GM18870 (cell line): ENCODE results near the gene RNU7-1.

Source experiments
- ATAC-seq: cut with Tn5 transposase; IDR thresholded peaks from one replicate; pipeline ENCODE4 v1.9.1; 2021; ENCODE audit warnings: moderate library complexity; ENCODE audit not compliant: unreplicated experiment

Gene RNU7-1

GRCh38 chr12:6917491-6918231 lies 26.0 kb upstream of the RNU7-1 start:
- ATAC-seq, result no peak

GRCh38 chr12:6919588-6919987 lies 24.0 kb upstream of the RNU7-1 start:
- no peak for ATAC-seq

GRCh38 chr12:6921539-6921938 lies 22.1 kb upstream of the RNU7-1 start:
- ATAC-seq, result no peak

GRCh38 chr12:6921996-6922946 lies 21.3 kb upstream of the RNU7-1 start:
- ATAC-seq, result no peak

- ATAC-seq, result no peak
Observed at GRCh38 chr12:6923003-6923732, 20.4 kb upstream of the RNU7-1 start.

- ATAC-seq, result no peak
Observed at GRCh38 chr12:6923851-6924250, 19.8 kb upstream of the RNU7-1 start.

GRCh38 chr12:6925239-6925539 lies 18.4 kb upstream of the RNU7-1 start:
- no peak for ATAC-seq

GRCh38 chr12:6925540-6926279 lies 17.9 kb upstream of the RNU7-1 start:
- no peak for ATAC-seq

- no peak for ATAC-seq
Observed at GRCh38 chr12:6927379-6928021, 16.1 kb upstream of the RNU7-1 start, which contains the start of gene ATN1. Gene ATN1 (plus strand): TSS chr12:6927959. CDS start chr12:6934002, 6,043 bp downstream.

GRCh38 chr12:6928022-6928702 lies 15.5 kb upstream of the RNU7-1 start:
- ATAC-seq, result no peak

GRCh38 chr12:6928703-6929407 lies 14.8 kb upstream of the RNU7-1 start:
- no peak for ATAC-seq

- no peak for ATAC-seq
Observed at GRCh38 chr12:6929466-6930452, 13.9 kb upstream of the RNU7-1 start.

GRCh38 chr12:6932766-6933165 lies 10.8 kb upstream of the RNU7-1 start:
- no peak for ATAC-seq

GRCh38 chr12:6934110-6934509 lies 9.5 kb upstream of the RNU7-1 start:
- no peak for ATAC-seq

- ATAC-seq, result no peak
Observed at GRCh38 chr12:6935371-6936193, 8.0 kb upstream of the RNU7-1 start.

- no peak for ATAC-seq
Observed at GRCh38 chr12:6936194-6936635, 7.4 kb upstream of the RNU7-1 start.
